ENCODE results near the gene ABI3BP.
A peak's percentile ranks its signal among the peaks of the same experiment; 100 is the strongest.

The ABI3BP gene

DNA sequence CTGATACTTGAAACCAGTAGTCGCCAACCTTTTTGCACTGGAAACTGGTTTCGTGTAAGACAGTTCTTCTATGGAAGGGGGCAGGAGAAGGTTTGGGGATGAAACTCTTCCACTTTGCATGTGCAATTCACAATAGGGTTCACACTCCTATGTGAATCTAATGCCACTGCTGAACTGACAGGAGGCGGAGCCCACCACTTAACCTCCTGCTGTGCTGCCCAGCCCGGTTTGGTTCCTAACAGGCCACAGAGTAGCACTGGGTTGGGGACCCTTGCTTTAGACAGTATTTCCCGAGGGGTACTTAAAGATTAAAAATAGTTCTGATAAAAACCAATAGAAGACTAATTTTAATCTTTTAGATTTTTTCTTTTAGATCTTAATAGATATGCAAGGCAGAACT, 272.8 kb downstream of the ABI3BP start:
- DNase-seq (ENCODE audit: low read depth), result no peak

GRCh38 chr3:100719136-100719535, 274.1 kb downstream of the ABI3BP start:
- no peak for DNase-seq (ENCODE audit: low read depth)

- DNase-seq (ENCODE audit: low read depth), result no peak
Measured at GRCh38 chr3:100717637-100718487, 275.4 kb downstream of the ABI3BP start.

DNA sequence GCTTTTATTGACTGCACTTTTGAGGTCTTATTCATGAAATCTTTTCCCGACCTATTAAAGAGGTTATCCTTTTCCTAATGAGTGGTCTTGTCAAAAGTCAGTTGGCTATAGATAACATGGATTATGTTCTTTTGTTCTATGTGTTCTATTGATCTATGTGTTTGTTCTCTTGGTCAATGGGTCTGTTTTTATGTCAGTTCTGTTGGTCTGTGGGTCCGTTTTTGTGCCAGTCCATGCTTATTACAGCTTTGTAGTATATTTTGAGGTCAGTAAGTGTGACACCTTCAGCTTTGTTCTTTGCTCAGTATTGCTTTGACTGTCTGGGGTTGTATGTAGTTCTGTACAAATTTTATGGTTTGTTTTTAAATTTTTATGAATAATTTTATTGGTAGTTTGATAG, 276.2 kb downstream of the ABI3BP start:
- no peak for DNase-seq (ENCODE audit: low read depth)

GRCh38 chr3:100715176-100715575, 278.0 kb downstream of the ABI3BP start:
- DNase-seq (ENCODE audit: low read depth), result no peak

DNA sequence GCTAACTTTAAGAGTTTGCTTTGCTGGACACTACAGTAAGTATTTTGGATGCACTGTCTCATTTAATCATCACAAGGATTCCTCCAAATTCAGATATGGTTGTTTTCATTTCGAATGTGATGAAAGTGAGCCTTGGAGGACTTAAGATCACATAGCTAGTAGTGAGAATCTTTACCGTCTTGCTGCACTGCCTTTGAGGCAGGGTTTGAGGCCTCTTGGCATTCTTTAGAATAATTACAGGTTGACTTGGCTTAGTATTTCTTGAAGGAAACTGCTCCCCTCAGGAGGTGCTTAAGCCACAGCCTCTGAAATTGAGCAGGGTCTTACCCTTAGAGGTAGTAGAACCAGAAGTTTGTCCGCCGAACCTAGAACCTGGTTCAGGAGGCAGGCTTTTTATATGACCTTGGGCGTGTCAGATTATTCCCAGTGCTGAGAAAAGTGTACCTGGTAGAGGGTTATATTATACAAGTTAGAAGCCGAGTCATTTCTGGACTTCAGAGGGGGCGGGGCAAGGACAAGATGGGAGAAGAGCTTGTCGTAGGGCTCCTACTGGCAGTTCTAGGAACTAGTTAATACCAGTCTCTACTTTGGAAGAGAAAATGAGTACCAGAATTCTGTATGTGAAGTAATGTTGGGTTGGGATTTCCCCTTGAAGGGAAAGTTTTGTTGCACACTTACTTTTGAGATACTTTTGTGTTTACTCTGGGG, 282.8 kb downstream of the ABI3BP start:
- peak; percentile 34 for DNase-seq (ENCODE audit: low read depth)

DNA sequence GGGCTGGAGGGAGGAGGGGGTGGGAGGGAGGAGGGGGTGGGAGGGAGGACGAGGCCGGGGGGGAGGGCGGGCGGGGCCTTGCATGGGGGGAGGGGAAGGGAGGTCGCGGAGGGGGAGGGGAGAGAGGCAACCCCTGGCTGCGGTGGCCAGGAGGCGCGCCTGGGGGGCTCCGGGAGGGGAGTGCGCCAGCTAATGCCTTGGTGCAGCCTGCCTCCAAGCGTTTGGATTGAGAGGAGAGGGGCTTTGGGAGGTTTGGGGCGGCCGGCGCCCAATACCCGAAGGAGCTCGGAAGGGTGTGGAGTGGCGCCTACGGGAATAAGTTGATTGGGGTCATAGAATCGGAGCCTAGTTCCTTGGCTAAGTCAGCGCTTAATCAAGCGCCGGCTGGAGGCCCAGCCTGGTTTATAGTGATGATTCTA, 283.4 kb downstream of the ABI3BP start:
- DNase-seq (ENCODE audit: low read depth), result no peak

DNA sequence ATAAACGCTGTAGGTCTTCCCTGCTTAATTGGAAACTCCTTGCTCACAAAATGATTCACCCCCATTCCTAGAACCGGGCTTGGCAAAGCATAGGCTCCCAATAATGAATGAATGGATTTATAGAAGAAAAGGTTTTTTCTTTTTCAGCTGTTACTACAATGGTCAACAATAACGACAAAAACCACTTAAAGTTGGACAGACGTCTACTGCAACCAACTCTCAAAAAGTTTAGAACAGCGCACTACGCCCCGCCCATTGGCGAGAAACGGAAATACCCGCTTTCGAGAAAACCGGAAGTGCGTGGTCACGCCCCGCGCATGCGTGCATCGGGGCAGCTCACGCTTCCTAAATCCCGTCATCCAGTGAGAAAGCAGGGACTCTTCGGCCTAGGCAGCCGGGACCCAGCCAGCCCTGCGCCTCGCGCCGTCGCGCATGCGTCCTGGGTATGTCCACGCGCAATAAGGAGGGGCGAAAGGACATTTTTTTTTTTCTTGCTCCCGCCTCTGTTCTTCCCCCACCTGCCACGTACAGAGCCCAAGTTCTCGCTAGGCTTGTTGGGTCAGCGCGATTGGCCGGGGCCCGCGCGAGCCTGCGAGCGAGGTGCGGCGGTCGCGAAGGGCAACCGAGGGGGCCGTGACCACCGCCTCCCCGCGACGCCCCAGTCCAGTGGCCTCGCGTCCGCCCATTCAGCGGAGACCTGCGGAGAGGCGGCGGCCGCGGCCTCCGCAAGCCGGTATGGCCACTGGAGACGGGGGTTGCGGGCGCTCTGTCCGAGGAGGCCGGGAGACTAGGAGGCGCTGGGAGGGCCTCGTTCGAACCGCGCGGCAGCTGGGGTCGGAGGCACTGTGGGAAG, 284.0 kb downstream of the ABI3BP start, which contains the start of gene TFG:
Gene TFG (plus strand): TSS at position 506 of the 853 bp plus-strand sequence. CDS start 4,192 bp downstream, outside the sequence.
- DNase-seq (ENCODE audit: low read depth), result peak; percentile 97

DNA sequence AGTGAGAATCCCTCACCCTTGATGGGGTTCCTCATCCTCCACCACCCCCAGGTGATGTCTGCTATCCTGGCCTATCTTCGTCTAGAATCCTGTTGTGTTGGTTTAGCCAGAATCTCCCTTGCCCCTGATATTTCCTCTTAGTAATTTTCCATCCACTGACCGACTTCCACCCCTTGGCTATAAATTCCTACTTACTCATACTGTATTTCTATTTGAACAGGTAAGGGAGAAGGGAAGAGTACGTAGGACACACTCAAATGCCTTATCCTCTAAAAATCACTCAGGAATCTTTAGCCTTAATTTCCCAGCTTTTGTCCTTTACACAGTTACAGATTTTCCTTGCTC, 284.6 kb downstream of the ABI3BP start:
- DNase-seq (ENCODE audit: low read depth), result no peak

DNA sequence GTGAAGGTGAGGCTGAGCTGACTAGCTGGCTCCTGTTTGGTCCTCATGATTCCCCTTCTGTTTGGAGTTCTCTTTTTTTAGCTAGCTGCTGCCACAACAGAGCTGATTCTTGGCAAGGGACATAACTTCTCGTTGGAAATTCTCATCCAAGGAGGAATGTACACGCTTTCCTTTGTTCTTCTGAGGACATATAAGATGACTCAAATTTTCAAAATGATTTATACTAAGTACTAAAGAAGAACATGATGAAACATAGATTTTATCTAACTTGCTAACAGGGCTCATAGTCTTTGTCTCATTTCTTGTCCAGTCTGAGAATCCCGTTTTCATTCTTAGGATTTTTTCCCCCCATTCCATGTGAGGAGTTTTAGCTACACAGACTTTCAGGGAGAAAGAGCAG, 286.9 kb downstream of the ABI3BP start:
- DNase-seq (ENCODE audit: low read depth), result no peak

GRCh38 chr3:100703865-100704264, 289.4 kb downstream of the ABI3BP start:
- no peak for DNase-seq (ENCODE audit: low read depth)

GRCh38 chr3:100702980-100703345, 290.3 kb downstream of the ABI3BP start:
- no peak for DNase-seq (ENCODE audit: low read depth)

GRCh38 chr3:100702082-100702979, 290.9 kb downstream of the ABI3BP start:
- DNase-seq (ENCODE audit: low read depth), result no peak

- no peak for DNase-seq (ENCODE audit: low read depth)
Measured at GRCh38 chr3:100700708-100701107, 292.5 kb downstream of the ABI3BP start.
